ENCODE measurements around the gene POTEB3.
"Not testable (repeated sequence)": the region's sequence is repeated elsewhere in the genome, so short reads cannot be mapped to it uniquely, and the experiment has no call there.

DNA sequence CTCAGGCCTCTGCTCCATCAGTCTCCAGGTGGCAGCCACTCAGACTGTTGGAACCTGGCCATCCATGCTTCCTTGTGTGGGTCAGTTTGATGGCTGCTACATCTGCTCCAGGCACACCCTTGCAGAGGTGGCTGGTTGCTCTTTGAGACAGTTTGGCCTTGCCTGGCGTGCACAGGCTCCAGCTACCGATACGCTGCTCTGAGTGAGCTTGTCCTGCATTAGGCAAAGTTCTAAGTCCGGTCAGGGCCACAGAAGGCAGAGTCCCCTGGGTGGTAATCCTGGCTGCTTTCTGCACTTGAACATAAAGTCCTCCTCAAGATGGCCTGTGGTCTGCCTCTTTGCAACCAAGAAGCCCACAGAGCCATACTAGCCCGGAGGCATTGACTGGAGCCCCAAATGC lies 41.8 kb downstream of the POTEB3 start:
- TF ChIP-seq, protein P1, sequence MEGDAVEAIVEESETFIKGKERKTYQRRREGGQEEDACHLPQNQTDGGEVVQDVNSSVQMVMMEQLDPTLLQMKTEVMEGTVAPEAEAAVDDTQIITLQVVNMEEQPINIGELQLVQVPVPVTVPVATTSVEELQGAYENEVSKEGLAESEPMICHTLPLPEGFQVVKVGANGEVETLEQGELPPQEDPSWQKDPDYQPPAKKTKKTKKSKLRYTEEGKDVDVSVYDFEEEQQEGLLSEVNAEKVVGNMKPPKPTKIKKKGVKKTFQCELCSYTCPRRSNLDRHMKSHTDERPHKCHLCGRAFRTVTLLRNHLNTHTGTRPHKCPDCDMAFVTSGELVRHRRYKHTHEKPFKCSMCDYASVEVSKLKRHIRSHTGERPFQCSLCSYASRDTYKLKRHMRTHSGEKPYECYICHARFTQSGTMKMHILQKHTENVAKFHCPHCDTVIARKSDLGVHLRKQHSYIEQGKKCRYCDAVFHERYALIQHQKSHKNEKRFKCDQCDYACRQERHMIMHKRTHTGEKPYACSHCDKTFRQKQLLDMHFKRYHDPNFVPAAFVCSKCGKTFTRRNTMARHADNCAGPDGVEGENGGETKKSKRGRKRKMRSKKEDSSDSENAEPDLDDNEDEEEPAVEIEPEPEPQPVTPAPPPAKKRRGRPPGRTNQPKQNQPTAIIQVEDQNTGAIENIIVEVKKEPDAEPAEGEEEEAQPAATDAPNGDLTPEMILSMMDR (IDR thresholded peaks at IDR 0.05; ENCODE audit: low read depth, low read length): not testable (repeated sequence)
- not testable (repeated sequence) for TF ChIP-seq EZH2phosphoT487 (IDR thresholded peaks at IDR 0.05; ENCODE audit: low read depth)
